Measurements from ENCODE around the gene AKAP12.
"Not testable (repeated sequence)": the region's sequence is repeated elsewhere in the genome, so short reads cannot be mapped to it uniquely, and the experiment has no call there.

AKAP12 gene

DNA sequence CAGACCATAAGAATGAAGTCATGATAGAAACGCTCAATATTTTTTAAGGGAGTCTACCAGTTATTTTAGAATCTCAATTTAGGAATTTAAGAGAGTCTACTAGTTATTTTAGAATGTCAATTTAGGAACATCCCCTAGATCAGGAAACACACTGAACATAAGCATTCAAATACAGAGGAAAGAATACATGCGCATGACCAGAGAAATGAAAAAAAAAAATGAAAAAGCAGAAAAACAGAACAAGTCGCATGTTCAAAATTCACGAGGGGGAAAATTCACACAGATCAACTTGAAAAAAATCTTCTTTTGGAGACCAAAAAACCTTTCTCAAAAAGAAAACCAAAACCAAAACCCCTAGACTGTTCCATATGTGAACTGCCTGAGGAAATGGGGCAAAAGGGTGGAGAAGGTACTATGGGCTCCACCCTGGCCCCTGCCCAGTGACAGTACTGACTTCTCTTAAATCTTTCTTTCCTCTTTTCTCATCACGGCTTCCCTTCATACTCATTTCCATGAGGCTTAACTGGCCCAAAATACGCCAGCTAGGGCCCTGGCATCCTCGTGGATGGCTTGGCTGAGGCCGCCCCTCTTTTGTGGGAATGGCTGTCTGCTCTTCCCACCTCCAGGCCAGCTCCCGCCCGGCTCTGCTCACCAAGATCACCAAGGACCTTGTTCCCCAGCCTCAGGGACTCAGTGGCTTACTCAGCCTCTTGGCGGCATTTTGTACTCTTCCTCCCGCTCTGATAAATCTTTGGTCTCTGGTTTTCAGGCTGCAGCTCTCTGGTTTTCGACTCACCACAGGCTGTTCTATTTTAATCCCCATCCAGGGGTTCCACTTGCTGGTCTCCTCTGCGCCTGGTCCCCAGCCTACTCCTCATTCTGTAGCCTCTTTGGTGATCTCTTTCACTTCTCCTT lies 140.4 kb downstream of the AKAP12 start:
- no peak for DNase-seq (ENCODE audit: low spot score)

DNA sequence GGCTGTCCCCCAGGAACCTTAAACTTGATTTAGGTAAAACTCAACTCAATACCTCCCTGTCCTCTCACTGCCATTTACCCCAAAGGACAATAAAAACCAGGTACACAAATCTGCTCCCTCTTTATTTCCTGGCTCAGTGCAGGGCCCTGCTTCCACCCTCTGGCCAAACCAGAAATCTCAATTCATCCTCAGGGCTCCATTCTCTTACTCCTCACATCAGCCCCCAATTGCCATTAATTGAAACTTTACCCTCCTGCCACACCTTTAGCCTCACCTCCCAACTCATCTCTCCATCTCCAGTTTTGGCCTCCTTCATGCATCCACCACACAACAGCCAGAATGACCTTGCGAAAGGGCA lies 141.1 kb downstream of the AKAP12 start:
- no peak for DNase-seq (ENCODE audit: low spot score)

GRCh38 chr6:151381722-151382121 lies 142.0 kb downstream of the AKAP12 start:
- no peak for DNase-seq (ENCODE audit: low spot score)

GRCh38 chr6:151382631-151383030 lies 142.9 kb downstream of the AKAP12 start:
- not testable (repeated sequence) for DNase-seq (ENCODE audit: low spot score)

- no peak for DNase-seq (ENCODE audit: low spot score)
Observed at GRCh38 chr6:151384151-151384550, 144.4 kb downstream of the AKAP12 start.

GRCh38 chr6:151385177-151385576 lies 145.4 kb downstream of the AKAP12 start:
- DNase-seq (ENCODE audit: low spot score), result no peak

DNA sequence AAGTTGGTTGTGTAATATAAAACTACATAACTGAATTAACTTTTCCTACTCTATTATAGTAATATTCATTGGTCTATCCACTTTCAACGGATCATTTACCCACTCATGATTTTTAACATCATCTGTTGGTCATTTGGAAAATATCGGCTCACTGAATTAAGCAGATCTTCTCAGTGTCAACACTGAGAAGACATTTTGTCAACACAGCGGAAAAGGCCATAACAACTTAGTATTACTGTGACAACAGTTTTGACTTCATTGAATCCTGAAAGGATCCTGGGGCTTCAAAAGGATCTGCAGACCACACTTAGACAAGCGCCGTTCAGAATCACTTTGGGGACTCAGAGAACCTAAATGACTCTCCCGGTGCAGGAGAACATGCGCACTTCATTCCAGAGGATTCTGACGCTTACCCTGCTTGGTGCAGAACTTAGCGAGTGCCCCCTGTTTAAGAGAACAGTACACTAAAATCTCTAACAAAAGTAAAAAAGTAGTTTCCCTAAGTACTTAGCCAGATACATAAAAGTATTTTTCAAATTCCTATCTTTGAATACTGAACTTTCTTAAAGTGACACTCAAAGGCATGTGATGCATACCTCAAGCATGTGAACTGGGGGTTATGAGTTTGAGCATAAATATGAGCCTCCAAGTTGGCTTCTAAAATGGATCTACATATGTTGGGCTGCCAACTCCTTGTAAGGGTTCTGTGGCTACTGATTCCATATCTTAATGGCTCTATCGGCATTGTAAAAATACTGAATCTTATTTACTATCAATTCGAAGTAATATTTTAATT lies 147.6 kb downstream of the AKAP12 start:
- DNase-seq (ENCODE audit: low spot score), result no peak

- no peak for DNase-seq (ENCODE audit: low spot score)
Observed at GRCh38 chr6:151388236-151388635, 148.5 kb downstream of the AKAP12 start.

DNA sequence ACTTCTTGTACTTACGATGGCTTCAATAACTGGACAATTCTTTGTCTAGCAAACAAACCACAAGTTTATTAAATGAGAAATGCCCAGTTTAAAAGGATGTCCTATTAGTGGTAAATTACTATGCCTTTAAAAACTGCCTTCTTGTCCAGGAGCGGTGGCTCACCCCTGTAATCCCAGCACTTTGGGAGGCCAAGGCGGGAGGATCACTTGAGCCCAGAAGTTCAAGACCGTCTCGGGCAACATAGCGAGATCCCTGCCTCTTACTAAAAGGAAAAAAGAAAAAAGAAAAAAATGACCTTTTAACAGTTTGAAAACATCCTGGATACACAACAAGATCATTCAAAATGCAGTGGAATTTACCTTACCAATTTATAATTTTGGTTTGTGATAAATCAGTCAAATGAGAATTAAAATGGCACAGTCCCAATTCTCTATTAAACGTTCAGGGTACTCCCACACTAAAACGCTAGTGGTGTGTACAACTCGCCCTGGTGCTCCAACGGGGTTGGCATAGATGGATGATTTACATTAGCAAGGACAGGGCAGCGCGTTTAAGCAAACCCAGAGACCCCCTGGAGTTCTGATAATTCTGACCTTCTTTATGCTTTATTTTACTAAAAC lies 149.3 kb downstream of the AKAP12 start:
- peak; percentile 29 for DNase-seq (ENCODE audit: low spot score)

- DNase-seq (ENCODE audit: low spot score), result no peak
Observed at GRCh38 chr6:151389618-151390275, 150.0 kb downstream of the AKAP12 start.

GRCh38 chr6:151390276-151390850 lies 150.6 kb downstream of the AKAP12 start:
- DNase-seq (ENCODE audit: low spot score), result peak; percentile 94

DNA sequence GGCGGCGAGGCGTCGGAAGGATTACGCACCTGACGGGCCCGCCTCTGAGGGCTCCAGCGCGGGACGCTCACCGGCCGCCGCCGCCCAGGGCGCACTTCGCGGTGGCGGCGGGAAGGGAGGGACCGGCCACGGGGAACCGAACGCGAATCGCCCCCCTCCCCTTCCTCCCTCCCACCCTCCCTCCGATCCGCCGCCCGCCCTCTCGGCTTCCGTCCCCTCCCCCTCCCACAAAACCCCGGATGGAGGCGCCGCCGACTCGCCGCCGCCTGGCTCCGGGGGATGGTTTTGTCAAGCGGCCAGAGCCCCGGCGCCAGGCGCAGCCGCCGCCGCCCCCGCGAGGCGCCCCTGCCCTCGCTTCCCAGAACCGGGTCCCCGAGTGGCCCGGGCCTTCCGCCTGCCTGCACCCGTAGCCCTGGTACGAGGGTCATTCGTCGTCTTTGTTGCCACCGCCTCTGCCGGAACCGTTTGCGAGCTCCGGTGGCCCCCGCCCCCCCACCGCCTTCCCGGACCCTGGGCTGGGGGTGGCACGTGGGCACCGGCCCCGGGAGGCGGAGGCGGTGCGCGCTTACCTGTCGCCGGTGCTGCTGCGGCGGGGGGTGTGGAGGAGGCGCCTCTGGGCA lies 151.2 kb downstream of the AKAP12 start:
- DNase-seq (ENCODE audit: low spot score), result no peak

DNA sequence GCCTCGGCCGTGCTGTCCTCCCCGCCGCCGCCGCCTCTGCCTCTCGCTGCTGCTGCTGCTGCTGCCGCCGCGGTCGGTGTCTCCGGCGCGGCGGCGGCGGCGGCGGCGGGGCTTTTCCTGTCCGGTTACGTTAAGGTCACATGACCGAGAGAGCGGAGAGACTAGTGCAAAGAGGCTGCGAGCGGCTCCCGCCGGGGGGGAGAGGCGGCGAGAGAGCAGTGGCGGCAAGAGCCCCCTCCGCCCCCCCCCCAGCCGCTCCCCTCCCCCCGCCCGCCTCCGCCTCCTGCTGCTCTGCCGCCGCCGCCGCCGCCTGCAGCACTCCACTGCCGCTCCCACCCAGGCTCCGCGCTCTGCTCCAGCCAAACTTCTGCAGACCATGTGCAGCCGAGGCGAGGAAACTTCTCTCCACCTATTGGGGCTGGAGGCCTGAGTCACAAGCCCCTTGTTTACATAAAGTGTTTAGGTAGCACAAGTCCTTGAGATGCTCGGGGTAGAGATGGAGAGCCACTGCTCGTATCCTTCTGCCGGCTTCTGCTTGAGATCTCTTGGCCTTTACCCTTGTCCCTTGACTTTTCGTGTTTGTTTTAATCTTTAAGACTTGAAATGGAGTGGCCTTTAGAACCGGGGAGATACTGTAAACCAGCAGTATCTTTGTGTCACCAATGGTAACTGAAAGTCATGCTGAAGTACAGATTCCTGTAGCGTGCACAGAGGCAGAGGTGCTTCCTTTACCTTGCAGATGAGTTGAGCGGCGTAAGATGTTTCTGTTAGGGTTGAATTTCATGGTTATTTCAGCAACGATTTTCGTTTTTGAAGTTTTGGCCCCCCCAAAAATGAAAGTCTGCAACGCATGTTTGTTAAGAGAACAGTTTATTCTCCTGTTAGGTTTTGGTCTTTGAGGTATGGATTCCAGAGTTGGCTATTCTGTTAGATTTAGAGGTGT lies 152.0 kb downstream of the AKAP12 start, which contains the start of gene ZBTB2:
Gene ZBTB2, minus strand, starts transcription at position 89 of the 943 bp plus-strand sequence. CDS start 17,922 bp downstream, outside the sequence.
- DNase-seq (ENCODE audit: low spot score), result peak; percentile 54

DNA sequence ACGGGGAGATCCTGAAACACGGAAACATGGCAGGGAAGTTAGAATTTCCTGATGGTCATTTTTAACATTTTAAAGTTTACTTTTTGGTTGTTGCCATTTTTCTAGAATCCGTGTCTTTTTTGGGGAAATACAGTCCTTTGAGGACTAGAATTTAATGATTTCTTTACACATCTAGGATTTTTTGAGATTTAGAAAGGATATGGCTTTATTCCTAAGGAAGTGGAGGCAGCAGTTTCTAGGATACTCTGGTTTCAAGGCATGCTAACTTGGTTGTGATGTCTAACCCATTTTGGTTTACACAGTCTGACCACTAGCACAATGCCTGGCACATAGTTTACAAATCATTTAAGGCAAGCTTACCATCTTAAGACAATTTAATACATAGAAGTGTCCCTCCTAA lies 152.7 kb downstream of the AKAP12 start:
- DNase-seq (ENCODE audit: low spot score), result no peak

DNA sequence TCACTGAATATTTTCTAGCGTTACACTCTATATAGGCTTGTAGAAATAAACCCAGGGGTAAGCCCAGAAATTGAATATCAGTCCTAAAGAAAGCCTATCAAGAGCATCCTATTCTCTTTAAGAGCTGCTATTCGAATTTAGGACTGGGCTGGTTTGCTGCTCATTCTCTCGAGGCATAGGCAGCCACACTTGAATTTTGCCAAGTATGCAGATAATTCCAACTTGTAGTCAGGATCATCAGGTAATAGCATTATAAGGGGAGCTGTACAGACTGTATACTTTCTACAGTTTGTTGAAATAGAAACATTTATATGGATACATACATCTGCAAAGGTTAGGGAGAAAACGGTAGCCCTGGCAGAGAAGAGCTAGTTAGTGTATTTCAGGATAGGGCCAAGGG lies 153.6 kb downstream of the AKAP12 start:
- DNase-seq (ENCODE audit: low spot score), result no peak

DNA sequence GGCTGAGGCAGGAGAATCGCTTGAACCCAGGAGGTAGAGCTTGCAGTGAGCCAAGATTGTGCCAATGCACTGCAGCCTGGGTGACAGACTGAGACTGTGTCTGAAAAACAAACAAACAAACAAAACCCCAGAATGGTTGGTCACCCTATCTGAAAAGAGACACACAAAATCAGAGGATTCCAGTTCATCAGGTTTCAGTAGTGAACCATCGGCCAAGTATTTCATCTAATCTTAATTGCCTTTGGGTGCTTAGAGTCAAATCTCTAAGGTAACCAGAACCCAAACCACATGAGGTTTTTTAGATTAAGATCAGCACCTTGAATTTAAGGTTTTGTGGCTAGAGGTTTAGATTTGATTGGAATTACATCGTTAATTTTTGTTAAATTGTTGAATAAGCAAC lies 159.9 kb downstream of the AKAP12 start:
- no peak for DNase-seq (ENCODE audit: low spot score)

GRCh38 chr6:151400473-151400872 lies 160.7 kb downstream of the AKAP12 start:
- DNase-seq (ENCODE audit: low spot score), result no peak

DNA sequence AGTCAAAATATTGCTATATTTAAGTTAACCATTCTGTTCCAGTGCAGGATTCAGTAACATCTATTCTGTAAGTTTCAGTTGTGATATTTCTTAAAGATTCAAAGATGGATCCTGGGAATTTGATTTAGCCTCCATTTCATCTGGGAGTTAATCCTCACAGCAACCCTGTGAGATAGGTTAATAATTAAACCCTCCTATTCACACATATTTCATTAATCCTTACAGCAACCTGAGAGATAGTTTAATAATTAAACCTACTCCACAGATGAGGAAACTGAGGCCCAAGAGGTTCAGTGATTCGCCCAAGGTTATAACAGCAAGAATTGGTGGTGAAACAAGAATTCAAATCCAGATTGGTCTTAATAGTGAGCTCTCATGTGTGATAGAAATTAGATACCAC lies 162.5 kb downstream of the AKAP12 start:
- no peak for DNase-seq (ENCODE audit: low spot score)

DNA sequence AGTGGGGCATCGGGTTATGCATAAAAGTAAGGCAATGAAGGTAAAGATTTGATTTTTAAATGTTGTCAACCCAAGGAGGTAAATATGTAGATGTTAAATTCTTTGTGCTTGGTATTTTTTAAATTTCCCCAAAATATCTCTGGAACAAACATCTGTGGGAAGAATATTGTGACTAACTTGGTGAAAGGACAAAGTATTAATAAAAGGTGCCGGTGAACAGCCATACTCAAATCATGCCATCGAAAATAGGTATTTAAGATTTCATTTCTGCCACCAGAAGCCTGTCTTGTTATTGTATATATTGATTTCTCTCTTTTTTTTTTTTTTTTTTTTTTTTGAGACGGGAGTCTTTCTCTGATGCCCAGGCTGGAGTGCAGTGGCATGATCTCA lies 164.1 kb downstream of the AKAP12 start:
- DNase-seq (ENCODE audit: low spot score), result no peak
